ENCODE data around the gene HELQ. TPM values are rescaled to one million over a fixed set of nuclear protein-coding genes. Genes with fewer than 3 reads are reported as not detected.

The HELQ gene
- polyA plus RNA-seq, 3 donors: 7.0 to 11.3 (median 11.1) TPM

DNA sequence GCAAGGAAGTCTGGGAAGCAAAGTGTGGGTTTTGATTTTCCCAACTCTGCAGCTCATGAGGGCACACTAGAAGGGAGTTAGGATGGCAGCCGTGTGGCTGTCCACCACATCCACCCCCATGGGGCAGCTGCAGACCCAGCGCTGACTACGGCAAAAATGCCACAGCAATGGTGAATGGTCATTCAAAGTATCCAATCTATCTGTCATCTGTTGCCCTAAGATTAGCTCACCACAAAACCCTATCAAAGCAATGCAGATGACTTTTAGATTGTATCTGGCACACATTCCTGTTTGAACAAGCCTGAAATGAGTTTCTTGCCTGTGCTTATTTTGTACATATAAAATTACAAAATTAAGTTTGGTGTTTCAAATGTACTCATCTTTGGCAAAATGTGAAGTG lies 91.3 kb downstream of the HELQ start:
- Mint-ChIP-seq H3K27ac (no peak overlapping the region), H3K36me3 (no peaks in the 10 kb centered on the region), H3K4me1 (peaks cover 29% of the 10 kb centered on the region), H3K4me3 (no peak overlapping the region), H3K9me3 (peaks cover 0 to 5% (median 0%) of the 10 kb centered on the region in 7 donors), H3K27me3 (ENCODE audit: low read depth in 3 of 3) (peaks cover 2 to 6% (median 3%) of the 10 kb centered on the region in 3 donors)
- Histone ChIP-seq H2AFZ (ENCODE audit: insufficient read depth, low read depth, low read length, poor library complexity, severe bottlenecking) (no peak overlapping the region), H3K9me3 (replicated peaks in 1 of 2; ENCODE audit: control insufficient read depth in 1 of 2, insufficient read depth in 1 of 2, low read length in 2 of 2) (no peaks in the 10 kb centered on the region), H3K4me2 (replicated peaks; ENCODE audit: extremely low read depth, low read length, poor library complexity, severe bottlenecking) (no peak overlapping the region), H3K79me2 (ENCODE audit: insufficient read depth, low read length) (no peaks in the 10 kb centered on the region), H3K27ac (ENCODE audit: low read depth in 1 of 2, low read length in 2 of 2) (no peak overlapping the region), H3K27me3 (ENCODE audit: control insufficient read depth in 2 of 2, insufficient read depth in 2 of 2, low read length in 2 of 2) (no peaks in the 10 kb centered on the region), H3K4me1 (ENCODE audit: control insufficient read depth in 1 of 2, insufficient read depth in 2 of 2, low read length in 2 of 2) (peaks cover 11 to 16% of the 10 kb centered on the region in 2 donors), H3K36me3 (replicated peaks in 1 of 2; ENCODE audit: control insufficient read depth in 1 of 2, insufficient read depth in 2 of 2, low read length in 2 of 2) (no peaks in the 10 kb centered on the region), H3K9ac (ENCODE audit: insufficient read depth, low read length, poor library complexity, severe bottlenecking) (no peak overlapping the region), H3K4me3 (replicated peaks in 1 of 3; ENCODE audit: low read depth in 2 of 3, low read length in 3 of 3) (no peak overlapping the region), H4K20me1 (ENCODE audit: insufficient read depth, low read length) (no peaks in the 10 kb centered on the region)
- intact Hi-C loops (cut with micrococcal nuclease): no loop called here
- DNase-seq: no peak
- TF ChIP-seq, protein P1, sequence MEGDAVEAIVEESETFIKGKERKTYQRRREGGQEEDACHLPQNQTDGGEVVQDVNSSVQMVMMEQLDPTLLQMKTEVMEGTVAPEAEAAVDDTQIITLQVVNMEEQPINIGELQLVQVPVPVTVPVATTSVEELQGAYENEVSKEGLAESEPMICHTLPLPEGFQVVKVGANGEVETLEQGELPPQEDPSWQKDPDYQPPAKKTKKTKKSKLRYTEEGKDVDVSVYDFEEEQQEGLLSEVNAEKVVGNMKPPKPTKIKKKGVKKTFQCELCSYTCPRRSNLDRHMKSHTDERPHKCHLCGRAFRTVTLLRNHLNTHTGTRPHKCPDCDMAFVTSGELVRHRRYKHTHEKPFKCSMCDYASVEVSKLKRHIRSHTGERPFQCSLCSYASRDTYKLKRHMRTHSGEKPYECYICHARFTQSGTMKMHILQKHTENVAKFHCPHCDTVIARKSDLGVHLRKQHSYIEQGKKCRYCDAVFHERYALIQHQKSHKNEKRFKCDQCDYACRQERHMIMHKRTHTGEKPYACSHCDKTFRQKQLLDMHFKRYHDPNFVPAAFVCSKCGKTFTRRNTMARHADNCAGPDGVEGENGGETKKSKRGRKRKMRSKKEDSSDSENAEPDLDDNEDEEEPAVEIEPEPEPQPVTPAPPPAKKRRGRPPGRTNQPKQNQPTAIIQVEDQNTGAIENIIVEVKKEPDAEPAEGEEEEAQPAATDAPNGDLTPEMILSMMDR (IDR thresholded peaks at IDR 0.05): no peak
- WGBS (ENCODE audit: insufficient coverage): 17% methylated on average over 3 of the region's 3 CpGs

DNA sequence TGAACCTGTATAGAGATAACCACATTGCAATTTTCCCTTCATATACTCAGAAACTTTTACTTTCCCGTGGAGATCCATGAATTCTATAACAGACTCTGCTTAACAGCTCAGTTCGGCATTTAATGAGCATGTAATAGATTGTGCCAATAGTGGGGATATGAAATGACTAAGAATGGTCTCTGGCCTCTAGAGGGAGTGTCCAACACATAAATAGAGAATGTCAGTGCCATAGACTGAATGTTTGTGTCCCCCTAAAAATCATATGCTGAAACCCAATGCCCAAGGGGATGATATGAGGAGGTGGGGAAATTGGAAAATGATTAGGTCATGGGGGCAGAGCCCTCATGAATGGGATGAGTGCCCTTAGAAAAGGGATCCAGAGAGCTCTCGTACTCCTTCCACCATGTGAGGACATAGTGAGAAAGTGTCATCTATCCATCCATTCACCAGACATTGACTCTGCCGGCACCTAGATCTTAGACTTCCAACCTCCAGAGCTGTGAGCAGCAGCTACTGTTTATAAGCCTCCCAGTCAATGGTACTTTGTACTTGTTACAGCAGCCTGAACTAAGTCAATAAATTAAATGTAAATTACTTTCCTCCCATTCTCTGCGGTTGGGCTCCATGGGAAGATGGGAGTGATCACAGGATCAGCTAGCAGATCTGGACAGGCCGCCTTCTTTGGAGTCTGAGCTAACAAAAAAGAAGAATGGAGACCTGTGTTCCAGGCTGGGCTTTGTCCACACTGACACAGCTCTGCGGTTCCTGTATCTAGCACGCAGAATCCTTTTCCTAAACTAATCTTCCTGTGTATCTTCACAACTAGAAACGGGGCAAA lies 92.9 kb downstream of the HELQ start:
- Histone ChIP-seq H3K27ac (ENCODE audit: low read depth in 1 of 2, low read length in 2 of 2) (no peak overlapping the region), H3K27me3 (ENCODE audit: control insufficient read depth in 2 of 2, insufficient read depth in 2 of 2, low read length in 2 of 2) (no peaks in the 10 kb centered on the region), H3K36me3 (replicated peaks in 1 of 2; ENCODE audit: control insufficient read depth in 1 of 2, insufficient read depth in 2 of 2, low read length in 2 of 2) (no peaks in the 10 kb centered on the region), H2AFZ (ENCODE audit: insufficient read depth, low read depth, low read length, poor library complexity, severe bottlenecking) (no peak overlapping the region), H3K4me1 (ENCODE audit: control insufficient read depth in 1 of 2, insufficient read depth in 2 of 2, low read length in 2 of 2) (no peaks in the 10 kb centered on the region), H3K4me2 (replicated peaks; ENCODE audit: extremely low read depth, low read length, poor library complexity, severe bottlenecking) (no peak overlapping the region), H3K9me3 (replicated peaks in 1 of 2; ENCODE audit: control insufficient read depth in 1 of 2, insufficient read depth in 1 of 2, low read length in 2 of 2) (no peaks in the 10 kb centered on the region), H4K20me1 (ENCODE audit: insufficient read depth, low read length) (no peaks in the 10 kb centered on the region), H3K9ac (ENCODE audit: insufficient read depth, low read length, poor library complexity, severe bottlenecking) (no peak overlapping the region), H3K79me2 (ENCODE audit: insufficient read depth, low read length) (no peaks in the 10 kb centered on the region), H3K4me3 (replicated peaks in 1 of 3; ENCODE audit: low read depth in 2 of 3, low read length in 3 of 3) (no peak overlapping the region)
- intact Hi-C loops (cut with micrococcal nuclease): no loop called here
- Mint-ChIP-seq H3K27ac (no peak overlapping the region), H3K4me1 (peaks cover 22% of the 10 kb centered on the region), H3K27me3 (ENCODE audit: low read depth in 3 of 3) (peaks cover 2 to 6% (median 3%) of the 10 kb centered on the region in 3 donors), H3K36me3 (no peaks in the 10 kb centered on the region), H3K4me3 (no peak overlapping the region), H3K9me3 (peaks cover 0 to 4% (median 0%) of the 10 kb centered on the region in 7 donors)
- TF ChIP-seq, protein P1 (IDR thresholded peaks at IDR 0.05): peak; percentile 67
- 95% methylated on average over 4 of the region's 9 CpGs for WGBS (ENCODE audit: insufficient coverage)
- peak; percentile 3 to 26 (median 6) for DNase-seq

All from CD14-positive monocyte (primary cell).